Activated T-cell treated with anti-CD3 and anti-CD28 coated beads for 4 hours (primary cell): ENCODE data around the gene COL11A2.
"Not testable (repeated sequence)": the region's sequence is repeated elsewhere in the genome, so short reads cannot be mapped to it uniquely, and the experiment has no call there.

ENCODE experiments used
- DNase-seq: peaks from one replicate; pipeline ENCODE4 v3.0.0-alpha.2; 2020

The COL11A2 gene

DNA sequence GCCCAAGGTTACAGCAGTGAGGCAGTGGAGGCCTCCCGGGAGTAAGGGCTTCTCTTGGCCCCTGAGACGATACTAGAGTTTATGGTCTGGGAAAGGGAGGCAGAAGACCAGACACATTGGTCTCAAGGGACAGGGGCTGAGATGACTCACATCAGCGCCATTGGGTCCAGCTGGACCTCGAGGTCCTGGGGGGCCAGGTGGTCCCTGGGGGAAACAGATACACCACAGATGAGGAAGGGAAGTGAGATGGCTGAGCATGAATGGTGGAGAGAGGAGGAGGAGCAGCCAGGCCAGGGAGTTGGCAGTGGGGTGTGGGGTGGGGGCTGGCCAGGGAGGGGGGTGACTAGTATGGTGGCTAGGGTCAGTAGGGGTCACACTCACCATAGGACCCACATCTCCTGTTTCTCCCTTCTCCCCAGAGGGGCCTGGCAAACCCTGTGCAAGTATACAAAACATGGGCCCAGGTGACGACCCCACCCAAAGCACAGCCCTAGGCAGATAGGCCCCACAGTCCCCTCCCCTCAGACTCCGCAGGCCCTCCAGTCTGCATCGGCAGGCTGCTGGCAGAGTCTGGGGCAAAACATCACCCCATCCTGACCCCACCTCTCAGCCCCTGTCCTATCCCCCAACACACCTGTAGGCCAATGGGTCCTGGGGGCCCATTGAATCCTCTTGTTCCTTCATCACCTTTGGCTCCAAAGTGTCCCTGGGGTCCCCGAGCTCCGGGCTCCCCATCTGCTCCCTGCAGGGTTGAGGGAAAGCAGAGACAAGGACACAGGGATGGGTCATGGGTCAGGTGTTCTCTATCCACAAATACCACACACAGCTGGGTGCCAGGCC is 21.9 kb downstream of the COL11A2 start:
- DNase-seq, result no peak

GRCh38 chr6:33169291-33170175 is 22.7 kb downstream of the COL11A2 start:
- no peak for DNase-seq

DNA sequence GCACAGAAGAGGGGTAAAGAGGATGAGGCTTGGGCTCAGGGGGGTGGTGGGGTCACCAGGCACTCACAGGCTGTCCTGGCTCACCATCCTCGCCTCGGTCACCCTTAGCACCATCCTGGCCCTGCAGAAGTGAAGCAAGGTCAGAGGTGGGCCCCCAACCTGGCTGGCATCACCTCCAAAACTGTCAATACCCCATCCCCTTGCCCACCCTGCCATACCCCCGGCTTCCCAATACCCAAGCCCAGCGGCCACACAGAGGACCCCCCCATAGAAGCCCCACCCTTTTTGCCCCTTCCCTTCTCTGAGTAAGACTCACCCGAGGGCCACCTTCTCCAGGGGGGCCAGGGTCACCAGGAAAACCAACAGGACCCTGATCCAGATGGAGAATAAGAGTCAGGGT is 23.6 kb downstream of the COL11A2 start:
- DNase-seq, result no peak

DNA sequence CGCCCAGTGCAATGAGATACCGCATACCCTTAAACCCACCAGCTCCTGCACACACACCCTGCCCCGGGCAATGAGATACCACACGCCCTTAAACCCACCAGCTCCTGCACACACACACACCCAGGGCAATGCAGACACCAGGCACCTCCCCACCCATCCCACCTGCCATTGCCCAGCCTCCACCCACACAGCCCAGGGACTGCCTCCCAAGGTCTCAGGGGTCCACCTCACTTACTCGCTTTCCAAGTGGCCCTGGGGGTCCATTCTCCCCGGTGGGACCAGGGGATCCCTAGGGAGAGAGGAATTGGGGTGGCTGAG is 24.0 kb downstream of the COL11A2 start:
- DNase-seq, result no peak

- no peak for DNase-seq
These were observed 24.6 kb downstream of the COL11A2 start for GRCh38 chr6:33167374-33168283.

GRCh38 chr6:33166811-33167210 is 25.5 kb downstream of the COL11A2 start:
- no peak for DNase-seq

DNA sequence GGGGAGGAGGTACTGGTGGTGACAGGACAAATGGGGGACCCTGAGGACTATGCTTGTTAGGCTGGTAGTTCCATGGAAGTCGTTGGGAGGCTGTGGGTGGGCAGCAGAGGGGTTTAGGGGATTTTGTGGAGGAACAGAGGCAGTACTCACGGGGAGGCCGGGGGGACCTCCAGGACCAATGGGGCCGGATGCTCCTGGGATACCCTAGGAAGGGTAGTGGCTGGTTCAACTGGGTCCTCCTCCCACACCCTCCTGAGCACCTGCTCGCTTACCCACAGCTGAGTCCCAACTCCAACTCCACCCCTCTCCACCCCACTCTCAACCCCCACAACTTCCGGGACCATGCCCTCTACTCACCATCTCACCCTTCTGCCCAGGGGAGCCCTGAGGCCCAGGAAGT is 25.9 kb downstream of the COL11A2 start:
- DNase-seq, result no peak

- DNase-seq, result no peak
These were observed 26.5 kb downstream of the COL11A2 start for GRCh38 chr6:33165581-33166258.

- no peak for DNase-seq
These were observed 27.4 kb downstream of the COL11A2 start for GRCh38 chr6:33164665-33165373.

- DNase-seq, result no peak
These were observed 28.1 kb downstream of the COL11A2 start for GRCh38 chr6:33164176-33164575.

DNA sequence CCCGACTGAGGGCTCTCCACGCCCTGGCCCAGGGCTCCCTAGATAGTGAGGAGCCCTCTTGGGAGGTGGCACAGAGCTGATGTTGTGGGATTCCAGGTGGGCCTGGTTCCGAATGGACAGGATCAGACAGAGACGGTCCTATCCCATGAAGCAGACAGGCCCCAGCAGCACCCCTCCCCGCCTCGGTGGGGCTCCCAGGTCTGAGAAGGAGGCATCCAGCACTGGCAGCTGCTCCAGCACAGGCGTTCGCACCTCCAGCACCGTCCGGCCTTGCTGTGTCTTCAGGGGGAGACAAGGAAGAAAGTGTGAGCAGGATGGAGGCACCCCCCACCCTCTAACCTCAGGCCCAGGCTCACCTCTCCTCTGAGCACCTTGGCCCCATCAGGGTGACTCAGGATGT is 28.7 kb downstream of the COL11A2 start:
- DNase-seq, result no peak

- DNase-seq, result peak; percentile 77
These were observed 30.6 kb downstream of the COL11A2 start for GRCh38 chr6:33161354-33162331.

- DNase-seq, result no peak
These were observed 31.4 kb downstream of the COL11A2 start for GRCh38 chr6:33160728-33161344.

- no peak for DNase-seq
These were observed 32.2 kb downstream of the COL11A2 start for GRCh38 chr6:33160096-33160495.

DNA sequence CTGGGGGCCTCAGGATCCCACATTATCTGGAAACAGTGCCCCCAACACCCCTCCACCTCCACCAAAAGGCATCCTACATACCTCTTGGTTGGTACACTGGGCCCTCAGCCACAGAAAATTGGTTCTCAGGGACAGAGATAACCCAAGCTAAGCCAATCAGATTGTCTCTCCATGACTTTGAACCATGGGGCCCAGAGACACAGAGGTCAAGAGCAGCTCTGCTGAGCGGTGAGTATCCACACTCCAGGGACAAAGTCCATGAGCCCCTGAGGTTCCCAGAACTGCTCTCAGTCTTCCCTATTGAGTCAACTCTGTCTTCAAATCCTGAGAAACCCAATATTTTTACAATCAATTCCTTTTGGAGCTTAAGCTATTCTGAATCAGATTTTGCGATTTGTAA is 35.3 kb downstream of the COL11A2 start:
- no peak for DNase-seq

DNA sequence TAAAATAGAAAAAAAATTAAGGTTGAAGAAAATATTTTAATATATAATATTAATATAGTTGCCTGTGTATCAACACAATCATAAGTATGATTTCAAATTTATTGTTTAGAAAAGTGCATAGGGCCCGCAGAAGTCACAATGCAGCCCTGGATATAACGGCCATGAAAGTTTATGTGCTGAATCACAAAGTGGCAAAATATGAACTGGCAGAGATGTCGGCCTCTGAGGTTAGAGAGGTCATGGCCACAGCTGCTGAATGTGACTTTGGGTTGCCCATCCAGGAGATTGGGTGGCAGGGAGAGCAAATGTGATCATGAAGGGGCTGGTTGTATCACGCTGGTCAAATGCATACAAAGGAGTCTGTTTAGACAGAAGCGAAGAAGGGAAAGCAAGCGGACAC is 35.7 kb downstream of the COL11A2 start:
- no peak for DNase-seq

DNA sequence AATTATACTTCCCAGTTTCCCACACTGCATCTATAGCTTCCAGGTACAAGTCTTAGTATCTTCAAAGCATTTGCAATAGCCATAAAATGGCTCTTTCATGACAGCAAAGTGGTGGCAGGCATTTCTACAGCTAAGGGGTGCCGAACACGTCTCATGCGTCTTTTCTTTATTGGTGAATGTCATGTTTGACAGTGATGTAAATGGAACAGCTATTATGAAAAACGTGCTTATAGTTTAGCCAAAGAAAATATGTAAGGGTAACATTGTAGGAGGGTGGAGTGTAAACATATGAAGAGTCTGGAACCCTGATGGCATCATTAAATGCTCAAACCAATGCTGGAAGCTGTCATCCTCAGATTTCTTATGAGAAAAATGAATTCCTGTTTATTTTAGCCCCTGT is 37.9 kb downstream of the COL11A2 start:
- DNase-seq, result no peak

DNA sequence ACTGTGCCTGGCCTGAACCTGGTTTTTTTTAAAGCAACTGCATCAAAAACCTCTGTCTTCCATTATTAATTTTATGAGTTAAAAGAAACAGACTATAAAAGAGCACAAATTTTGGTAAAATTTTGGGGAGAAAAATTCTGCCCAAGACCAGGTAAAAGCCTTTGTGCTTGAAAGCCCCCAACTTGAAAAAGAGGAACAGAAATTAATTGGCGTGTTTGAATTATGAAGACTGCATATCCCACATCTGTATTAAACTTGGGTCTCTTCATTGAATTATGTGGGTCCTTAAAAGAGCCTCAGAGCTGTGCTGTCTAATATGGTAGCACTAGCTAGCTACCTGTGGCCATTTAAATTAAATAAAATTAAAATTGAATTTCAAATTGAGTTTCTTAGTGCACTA is 41.2 kb downstream of the COL11A2 start:
- no peak for DNase-seq

DNA sequence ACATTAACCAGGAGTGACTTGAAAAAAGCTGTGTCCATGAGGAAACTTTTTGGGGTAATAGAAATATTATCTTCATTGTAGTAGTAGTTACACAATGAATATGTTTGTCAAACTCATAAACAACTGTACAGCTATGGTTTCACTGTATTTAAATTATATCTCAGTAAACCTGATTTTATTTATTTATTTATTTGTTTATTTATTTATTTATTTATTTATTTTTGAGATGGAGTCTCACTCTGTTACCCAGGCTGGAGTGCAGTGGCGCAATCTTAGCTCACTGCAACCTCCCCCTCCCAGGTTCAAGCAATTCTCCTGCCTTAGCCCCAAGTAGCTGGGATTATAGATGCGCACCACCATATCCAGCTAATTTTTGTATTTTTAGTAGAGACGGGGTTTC is 41.7 kb downstream of the COL11A2 start:
- DNase-seq, result not testable (repeated sequence)
